ENCODE measurements around the gene OGFOD3. TPM values are rescaled to one million over a fixed set of nuclear protein-coding genes. Genes with fewer than 3 reads are reported as not detected.
"Not testable (repeated sequence)": the region's sequence is repeated elsewhere in the genome, so short reads cannot be mapped to it uniquely, and the experiment has no call there.

Gene OGFOD3
- total RNA-seq, 4 donors from 2014 or later, result 15.0 to 44.4 (median 24.8) TPM

DNA sequence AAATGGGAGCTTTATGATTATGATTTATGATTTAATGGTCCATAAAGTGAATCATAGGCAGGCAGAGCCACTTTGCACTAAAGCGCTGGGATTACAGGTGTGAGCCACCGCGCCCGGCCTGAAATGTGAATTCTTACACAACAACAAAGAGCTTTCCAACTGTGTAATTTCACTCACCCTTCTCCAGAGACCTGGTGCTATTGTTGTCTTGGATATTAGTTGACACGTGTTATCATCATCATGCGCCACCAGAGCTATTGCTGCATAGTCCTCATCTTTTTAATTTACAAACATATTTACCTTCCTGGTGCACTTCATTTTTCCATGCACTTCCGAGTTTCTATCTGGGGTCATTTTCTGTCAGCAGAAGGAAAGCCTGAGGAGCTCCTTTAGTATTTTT, 51.6 kb downstream of the OGFOD3 start:
- TF ChIP-seq POLR2A (IDR thresholded peaks at IDR 0.05) (no peak), CTCF (IDR thresholded peaks at IDR 0.05) (no peak)
- H3K9me3 ChIP-seq, result no peaks in the 10 kb centered on the region
- H3K27ac ChIP-seq, result no peak overlapping the region
- no peak for DNase-seq
- peaks cover 0 to 16% of the 10 kb centered on the region in 2 donors for H3K27me3 ChIP-seq
- no peaks in the 10 kb centered on the region for H3K36me3 ChIP-seq
- intact Hi-C loops (cut with DNase I; ENCODE audit: low total_unique reads), result no loop called here
- no peak overlapping the region for H3K4me3 ChIP-seq
- H3K4me1 ChIP-seq, result peaks cover 0 to 7% of the 10 kb centered on the region in 2 donors

DNA sequence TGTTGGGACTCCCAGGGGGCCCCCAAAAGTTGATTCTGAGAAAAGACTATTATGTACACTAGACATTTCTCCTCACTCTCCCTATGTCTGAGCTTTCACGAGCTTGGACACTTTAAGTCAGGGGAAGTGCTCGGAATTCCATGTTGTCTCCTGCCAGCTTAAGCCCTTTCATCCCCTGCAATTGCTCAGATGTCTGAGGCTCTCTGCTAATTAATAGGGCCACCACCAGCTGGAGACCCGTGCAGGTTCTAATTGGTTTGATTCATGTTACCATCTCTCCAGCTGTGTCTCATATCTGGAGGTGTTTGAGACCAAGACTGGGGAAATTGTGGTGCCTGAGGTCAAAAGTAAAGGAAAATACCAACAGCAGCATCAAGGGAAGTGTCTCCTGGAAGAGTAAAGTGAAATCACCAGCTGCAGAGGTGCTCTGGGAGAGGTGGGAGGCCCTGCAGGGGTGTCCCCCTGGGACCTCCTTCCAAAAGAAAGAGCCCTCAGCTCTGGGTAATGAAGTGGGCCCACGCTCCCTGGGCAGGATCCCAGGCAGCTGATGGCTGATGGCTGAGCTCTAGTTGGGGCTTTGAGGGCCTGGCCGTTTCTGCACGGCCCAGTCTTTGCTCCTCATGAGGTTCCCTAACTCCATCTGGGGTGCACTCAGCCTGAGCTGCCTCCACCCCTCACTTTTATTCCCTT, 52.6 kb downstream of the OGFOD3 start:
- H3K9me3 ChIP-seq, result no peaks in the 10 kb centered on the region

GRCh38 chr17:82361885-82362633, 56.3 kb downstream of the OGFOD3 start:
- TF ChIP-seq CTCF (IDR thresholded peaks at IDR 0.05), result no peak
- TF ChIP-seq POLR2A (IDR thresholded peaks at IDR 0.05), result no peak
- Histone ChIP-seq H3K9me3 (no peaks in the 10 kb centered on the region), H3K4me3 (no peak overlapping the region), H3K36me3 (no peaks in the 10 kb centered on the region), H3K4me1 (no peaks in the 10 kb centered on the region), H3K27ac (no peak overlapping the region), H3K27me3 (peaks cover 0 to 6% of the 10 kb centered on the region in 2 donors)
- DNase-seq, result no peak
- intact Hi-C loops (cut with DNase I; ENCODE audit: low total_unique reads), result no loop called here

More for the DNA sequence above, 52.6 kb downstream of the OGFOD3 start:
- H3K27me3 ChIP-seq, result peaks cover 0 to 13% of the 10 kb centered on the region in 2 donors
- no peak for DNase-seq
- no peak overlapping the region for H3K27ac ChIP-seq
- no peaks in the 10 kb centered on the region for H3K4me1 ChIP-seq
- TF ChIP-seq POLR2A (IDR thresholded peaks at IDR 0.05) (no peak), CTCF (IDR thresholded peaks at IDR 0.05) (no peak)
- intact Hi-C loops (cut with DNase I; ENCODE audit: low total_unique reads), result no loop called here
- H3K4me3 ChIP-seq, result no peak overlapping the region
- H3K36me3 ChIP-seq, result no peaks in the 10 kb centered on the region

- H3K4me1 ChIP-seq, DNase-seq, H3K27me3 ChIP-seq, H3K27ac ChIP-seq, H3K36me3 ChIP-seq, H3K9me3 ChIP-seq, H3K4me3 ChIP-seq: not testable (repeated sequence)
- intact Hi-C loops (cut with DNase I; ENCODE audit: low total_unique reads), result loop anchor here (10.0 kb wide), 1 partner anchor 415 kb away; no protein-coding TSS in a partner anchor
Observed at GRCh38 chr17:82359451-82360074, 58.8 kb downstream of the OGFOD3 start.

DNA sequence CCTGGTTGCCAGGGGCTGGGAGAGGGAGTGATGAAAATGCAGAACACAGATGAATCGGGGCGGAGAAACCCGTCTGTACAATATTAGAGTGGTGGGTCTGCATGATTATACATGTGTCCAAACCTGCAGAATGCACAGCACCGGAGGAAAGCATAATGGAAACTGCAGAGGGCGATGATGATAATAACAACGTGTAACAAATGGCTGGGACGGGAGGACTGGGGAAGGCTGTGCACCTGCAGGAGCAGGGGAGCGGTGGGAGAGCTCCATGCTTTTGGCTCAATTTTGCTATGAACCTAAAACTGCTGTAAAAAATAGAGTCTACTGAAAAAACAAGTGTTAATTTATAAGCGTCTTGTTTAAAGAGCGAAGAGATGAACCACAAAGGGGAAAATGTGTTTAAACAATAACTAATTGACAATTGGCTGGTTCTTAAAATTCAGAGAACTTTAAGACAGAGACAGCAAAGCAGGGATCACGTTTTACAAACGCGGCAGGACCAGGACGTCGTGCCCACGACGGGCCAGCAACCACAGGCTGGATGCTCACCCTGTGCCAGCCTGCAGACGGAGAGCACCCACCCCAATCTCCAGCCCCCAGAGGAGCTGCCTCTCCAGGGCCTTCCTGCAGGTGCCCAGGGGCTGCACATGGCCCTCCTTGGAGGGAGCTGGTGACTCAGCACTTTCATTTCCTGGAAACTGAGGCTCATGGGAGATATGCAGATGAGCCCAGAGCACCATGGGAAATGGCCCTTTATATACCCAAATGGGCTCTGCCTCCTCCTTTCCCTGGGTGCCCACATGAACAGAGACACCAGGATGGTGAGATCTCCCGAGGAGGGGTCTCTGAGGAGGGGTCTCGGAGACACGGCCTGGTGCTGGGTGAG, 59.7 kb downstream of the OGFOD3 start, which contains the start of gene TEX19:
TEX19 (plus strand) TSS at position 783 of the 886 bp plus-strand sequence. CDS start 2,904 bp downstream, outside the sequence.
- TF ChIP-seq CTCF (IDR thresholded peaks at IDR 0.05) (no peak), POLR2A (IDR thresholded peaks at IDR 0.05) (no peak)
- Histone ChIP-seq H3K27me3 (peaks cover 0 to 7% of the 10 kb centered on the region in 2 donors), H3K9me3 (no peaks in the 10 kb centered on the region), H3K4me1 (no peaks in the 10 kb centered on the region), H3K36me3 (no peaks in the 10 kb centered on the region), H3K27ac (no peak within 1 kb of the TSS), H3K4me3 (no peak within 1 kb of the TSS)
- no peak for DNase-seq
- intact Hi-C loops (cut with DNase I; ENCODE audit: low total_unique reads), result loop anchor here (10.0 kb wide), 1 partner anchor 416 kb away; no protein-coding TSS in a partner anchor
